RWPE1 (cell line): Measurements from ENCODE around the gene SELENOF.

Experiments used
- CTCF ChIA-PET: fragments of 350-600 bp; sonication (Branson Sonifier 250); formaldehyde crosslinking; extraction: SDS; loops from one replicate; lab custom pipeline; 2021; lab: Yijun Ruan, JAX
- POLR2A ChIA-PET: fragments of 400-600 bp; formaldehyde crosslinking; extraction: SDS; loops from one replicate; lab custom pipeline; 2020; ENCODE audit warnings: antibody characterized with exemption; ENCODE audit not compliant: low non-redundant PET; lab: Yijun Ruan, JAX
- DNase-seq: peaks from one replicate; pipeline ENCODE4 v3.0.0; 2012; ENCODE audit warnings: low spot score
- H3K27ac ChIP-seq: fragments of 450-650 bp; 2 replicates; pipeline ENCODE4 v1.5.1; 2017
- CTCF ChIP-seq: fragments of 450-650 bp; conservative IDR thresholded peaks from 2 replicates; pipeline ENCODE4 v1.5.1; 2017; ENCODE audit warnings: low read depth, mild to moderate bottlenecking

Gene SELENOF

GRCh38 chr1:86926883-86927282 is 13.0 kb upstream of the SELENOF start:
- no peak for TF ChIP-seq CTCF
- POLR2A ChIA-PET = no interaction called here
- no peak for DNase-seq
- CTCF ChIA-PET = no interaction called here
- H3K27ac ChIP-seq = no peak overlapping the region

- no peak overlapping the region for H3K27ac ChIP-seq
- TF ChIP-seq CTCF = no peak
- ChIA-PET POLR2A (no interaction called here), CTCF (no interaction called here)
- DNase-seq = no peak
Observed at GRCh38 chr1:86925742-86926141, 11.8 kb upstream of the SELENOF start.

GRCh38 chr1:86924324-86924960 is 10.5 kb upstream of the SELENOF start:
- POLR2A ChIA-PET = no interaction called here

GRCh38 chr1:86922445-86922844 is 8.5 kb upstream of the SELENOF start:
- no peak for DNase-seq
- TF ChIP-seq CTCF = no peak
- ChIA-PET CTCF (no interaction called here), POLR2A (no interaction called here)
- no peak overlapping the region for H3K27ac ChIP-seq

More at GRCh38 chr1:86924324-86924960, 10.5 kb upstream of the SELENOF start:
- CTCF ChIA-PET = no interaction called here
- no peak for TF ChIP-seq CTCF
- H3K27ac ChIP-seq = no peak overlapping the region
- DNase-seq = no peak

- ChIA-PET POLR2A (no interaction called here), CTCF (interaction anchor here (1.0 kb wide), 1 partner anchor 56 kb away, joined by 3 read pairs; no protein-coding TSS in a partner anchor)
- no peak for TF ChIP-seq CTCF
- H3K27ac ChIP-seq = no peak overlapping the region
- no peak for DNase-seq
Observed at GRCh38 chr1:86916752-86917151, 2.8 kb upstream of the SELENOF start.

- TF ChIP-seq CTCF = no peak
- ChIA-PET CTCF (interaction anchor here (0.6 to 1.2 kb wide), 7 partner anchors 17 to 169 kb away, joined by 3 to 6 read pairs (median 4); no protein-coding TSS in a partner anchor), POLR2A (no interaction called here)
- DNase-seq = no peak
- H3K27ac ChIP-seq = peak overlapping the region; percentile 83
Observed at GRCh38 chr1:86915737-86916235, 1.9 kb upstream of the SELENOF start.
